WERI-Rb-1 (cell line): Measurements from ENCODE around the gene DSP.

Experiments used
- DNase-seq: peaks from one replicate; pipeline ENCODE4 v3.0.0-alpha.2; 2020
- H3K27ac ChIP-seq: fragments of 250-450 bp; sonication (Bioruptor Pico); 2 replicates; pipeline ENCODE4 v1.5.1; 2020; ENCODE audit warnings: mild to moderate bottlenecking, moderate library complexity
- H3K27me3 ChIP-seq: fragments of 250-450 bp; sonication (Bioruptor Pico); 2 replicates; pipeline ENCODE4 v1.5.1; 2021; ENCODE audit warnings: mild to moderate bottlenecking, low read depth, moderate library complexity; ENCODE audit not compliant: insufficient read depth, severe bottlenecking
- H3K36me3 ChIP-seq: fragments of 250-450 bp; sonication (Bioruptor Pico); 2 replicates; pipeline ENCODE4 v1.5.1; 2020; ENCODE audit warnings: mild to moderate bottlenecking, moderate library complexity
- H3K4me3 ChIP-seq: 2 replicates; pipeline ENCODE4 v1.5.1; 2011; ENCODE audit warnings: low read depth, mild to moderate bottlenecking, control low read depth, low read length
- H3K9me3 ChIP-seq: fragments of 250-450 bp; sonication (Bioruptor Pico); 2 replicates; pipeline ENCODE4 v1.5.1; 2021; ENCODE audit warnings: mild to moderate bottlenecking, moderate library complexity; ENCODE audit not compliant: severe bottlenecking
- TF ChIP-seq, protein P1 (sequence below): IDR thresholded peaks from 2 replicates; pipeline ENCODE4 v1.5.1; 2011; ENCODE audit warnings: low read depth, mild to moderate bottlenecking, control low read depth, inconsistent platforms, low read length

The DSP gene

GRCh38 chr6:7566107-7566506, 24.6 kb downstream of the DSP start:
- no peaks in the 10 kb centered on the region for H3K27me3 ChIP-seq
- DNase-seq: no peak
- no peak overlapping the region for H3K4me3 ChIP-seq
- TF ChIP-seq, protein P1, sequence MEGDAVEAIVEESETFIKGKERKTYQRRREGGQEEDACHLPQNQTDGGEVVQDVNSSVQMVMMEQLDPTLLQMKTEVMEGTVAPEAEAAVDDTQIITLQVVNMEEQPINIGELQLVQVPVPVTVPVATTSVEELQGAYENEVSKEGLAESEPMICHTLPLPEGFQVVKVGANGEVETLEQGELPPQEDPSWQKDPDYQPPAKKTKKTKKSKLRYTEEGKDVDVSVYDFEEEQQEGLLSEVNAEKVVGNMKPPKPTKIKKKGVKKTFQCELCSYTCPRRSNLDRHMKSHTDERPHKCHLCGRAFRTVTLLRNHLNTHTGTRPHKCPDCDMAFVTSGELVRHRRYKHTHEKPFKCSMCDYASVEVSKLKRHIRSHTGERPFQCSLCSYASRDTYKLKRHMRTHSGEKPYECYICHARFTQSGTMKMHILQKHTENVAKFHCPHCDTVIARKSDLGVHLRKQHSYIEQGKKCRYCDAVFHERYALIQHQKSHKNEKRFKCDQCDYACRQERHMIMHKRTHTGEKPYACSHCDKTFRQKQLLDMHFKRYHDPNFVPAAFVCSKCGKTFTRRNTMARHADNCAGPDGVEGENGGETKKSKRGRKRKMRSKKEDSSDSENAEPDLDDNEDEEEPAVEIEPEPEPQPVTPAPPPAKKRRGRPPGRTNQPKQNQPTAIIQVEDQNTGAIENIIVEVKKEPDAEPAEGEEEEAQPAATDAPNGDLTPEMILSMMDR: no peak
- H3K9me3 ChIP-seq: no peaks in the 10 kb centered on the region
- peaks cover 31% of the 10 kb centered on the region for H3K36me3 ChIP-seq
- no peak overlapping the region for H3K27ac ChIP-seq

- no peaks in the 10 kb centered on the region for H3K9me3 ChIP-seq
- no peak overlapping the region for H3K27ac ChIP-seq
- no peaks in the 10 kb centered on the region for H3K27me3 ChIP-seq
- peaks cover 33% of the 10 kb centered on the region for H3K36me3 ChIP-seq
- TF ChIP-seq, protein P1: peak; percentile 25; the same call in 1 of the 2 replicates
- DNase-seq: no peak
- H3K4me3 ChIP-seq: no peak overlapping the region
Measured at GRCh38 chr6:7566617-7567173, 25.2 kb downstream of the DSP start.

DNA sequence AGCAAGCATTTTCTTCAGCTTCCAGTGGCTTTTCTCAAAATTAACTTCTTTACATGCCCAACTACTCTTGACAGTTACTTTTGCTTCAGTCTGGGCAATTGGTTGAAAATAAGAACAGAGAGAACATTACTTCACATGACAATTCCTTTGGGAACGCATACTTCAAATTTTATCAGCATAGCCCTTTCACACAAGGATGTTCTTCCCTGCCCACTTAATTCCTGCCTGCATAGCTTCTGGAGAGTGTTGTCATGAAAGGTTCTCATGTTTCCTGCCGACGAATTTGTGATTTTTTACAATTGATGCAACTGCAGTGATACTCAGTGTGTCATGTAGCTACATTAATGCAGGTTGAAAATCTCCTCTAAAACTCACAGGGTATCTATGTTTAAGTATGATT, 26.6 kb downstream of the DSP start:
- no peaks in the 10 kb centered on the region for H3K9me3 ChIP-seq
- no peak for DNase-seq
- TF ChIP-seq, protein P1: no peak
- H3K27me3 ChIP-seq: no peaks in the 10 kb centered on the region
- H3K36me3 ChIP-seq: peaks cover 34% of the 10 kb centered on the region
- H3K27ac ChIP-seq: no peak overlapping the region
- H3K4me3 ChIP-seq: no peak overlapping the region

DNA sequence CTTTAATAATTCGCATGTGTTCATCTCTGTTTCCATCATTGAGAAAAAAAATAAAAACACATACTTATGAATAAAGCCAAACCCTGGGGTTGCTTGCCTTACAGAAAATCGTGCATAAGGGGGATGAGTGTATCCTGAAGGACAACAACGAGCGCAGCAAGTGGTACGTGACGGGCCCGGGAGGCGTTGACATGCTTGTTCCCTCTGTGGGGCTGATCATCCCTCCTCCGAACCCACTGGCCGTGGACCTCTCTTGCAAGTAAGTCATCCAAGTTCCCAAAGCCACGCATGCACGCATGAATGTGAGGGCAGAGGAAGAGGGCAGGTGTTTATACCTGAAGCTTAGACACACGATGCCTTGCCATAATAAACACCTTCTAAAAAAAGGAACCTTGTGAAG, 27.6 kb downstream of the DSP start:
- Histone ChIP-seq H3K27me3 (no peaks in the 10 kb centered on the region), H3K4me3 (no peak overlapping the region), H3K27ac (no peak overlapping the region), H3K36me3 (peaks cover 34% of the 10 kb centered on the region), H3K9me3 (no peaks in the 10 kb centered on the region)
- TF ChIP-seq, protein P1: no peak
- no peak for DNase-seq

DNA sequence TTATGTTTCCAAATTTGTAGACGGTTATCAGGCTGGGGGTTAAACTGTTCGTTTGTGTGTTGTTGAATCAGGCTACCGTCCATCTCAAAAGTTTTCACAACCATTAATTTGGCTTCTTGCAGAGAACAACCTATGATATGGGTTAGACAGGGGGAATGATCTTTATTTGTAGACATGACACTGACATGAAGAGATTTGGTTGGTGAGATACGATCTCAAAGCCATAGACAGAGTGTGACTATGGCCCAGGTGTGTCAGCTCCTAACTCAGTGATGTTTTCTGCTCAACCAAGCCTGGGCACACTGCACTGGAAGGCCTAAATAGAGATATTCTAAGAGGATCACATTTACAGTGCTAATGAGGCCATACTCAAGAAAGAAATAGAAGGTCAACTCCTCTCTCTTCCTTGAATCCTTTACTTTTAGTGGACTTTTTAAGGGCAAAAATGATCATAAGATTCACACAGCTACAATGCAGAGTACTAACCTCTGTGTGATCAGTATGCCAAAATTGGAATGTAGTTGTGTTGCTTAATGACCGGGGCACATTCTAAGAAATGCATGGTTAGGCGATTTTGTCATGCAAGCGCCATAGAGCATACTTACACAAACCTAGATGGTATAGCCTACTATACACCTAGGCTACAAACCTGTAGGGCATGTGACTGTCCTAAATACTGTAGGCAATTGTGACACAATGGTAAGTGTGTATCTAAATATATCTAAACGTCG, 30.9 kb downstream of the DSP start:
- no peak for DNase-seq
- no peaks in the 10 kb centered on the region for H3K27me3 ChIP-seq
- TF ChIP-seq, protein P1: no peak
- no peaks in the 10 kb centered on the region for H3K9me3 ChIP-seq
- peaks cover 37% of the 10 kb centered on the region for H3K36me3 ChIP-seq
- H3K4me3 ChIP-seq: no peak overlapping the region
- no peak overlapping the region for H3K27ac ChIP-seq

DNA sequence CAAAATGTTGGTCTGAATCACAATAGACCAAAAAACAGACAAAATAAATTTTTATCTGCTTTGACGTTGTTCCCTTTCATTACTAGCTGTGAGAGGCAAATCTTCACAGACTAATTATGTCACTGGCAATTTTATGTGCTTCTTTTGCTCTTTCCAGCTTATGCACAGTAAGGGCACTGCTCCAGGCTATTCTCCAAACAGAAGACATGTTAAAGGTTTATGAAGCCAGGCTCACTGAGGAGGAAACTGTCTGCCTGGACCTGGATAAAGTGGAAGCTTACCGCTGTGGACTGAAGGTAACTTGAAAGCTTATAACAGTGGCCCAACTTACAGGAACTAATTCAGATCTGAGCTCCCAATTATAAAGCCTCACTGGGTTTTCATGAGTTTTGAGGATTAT, 33.0 kb downstream of the DSP start:
- TF ChIP-seq, protein P1: no peak
- Histone ChIP-seq H3K27ac (no peak overlapping the region), H3K9me3 (no peaks in the 10 kb centered on the region), H3K36me3 (peaks cover 31% of the 10 kb centered on the region), H3K27me3 (no peaks in the 10 kb centered on the region), H3K4me3 (no peak overlapping the region)
- no peak for DNase-seq
